Measurements from ENCODE around the gene ATRAID.
"Not testable (repeated sequence)": the region's sequence is repeated elsewhere in the genome, so short reads cannot be mapped to it uniquely, and the experiment has no call there.

ATRAID gene

GRCh38 chr2:27211943-27212625, at the start of gene ATRAID, which contains the start of gene SLC5A6:
TSS of gene ATRAID (plus strand) at chr2:27212041. CDS start at chr2:27212369, 328 bp downstream.
TSS of gene SLC5A6 (minus strand) at chr2:27212268. CDS start at chr2:27207650, 4,618 bp downstream.
- peak; percentile 78 to 82 for DNase-seq (ENCODE audit: extremely low read depth in 1 of 2, low read depth in 1 of 2)

GRCh38 chr2:27162151-27163121, 49.4 kb upstream of the ATRAID start:
- no peak for DNase-seq (ENCODE audit: extremely low read depth in 1 of 2, low read depth in 1 of 2)

DNA sequence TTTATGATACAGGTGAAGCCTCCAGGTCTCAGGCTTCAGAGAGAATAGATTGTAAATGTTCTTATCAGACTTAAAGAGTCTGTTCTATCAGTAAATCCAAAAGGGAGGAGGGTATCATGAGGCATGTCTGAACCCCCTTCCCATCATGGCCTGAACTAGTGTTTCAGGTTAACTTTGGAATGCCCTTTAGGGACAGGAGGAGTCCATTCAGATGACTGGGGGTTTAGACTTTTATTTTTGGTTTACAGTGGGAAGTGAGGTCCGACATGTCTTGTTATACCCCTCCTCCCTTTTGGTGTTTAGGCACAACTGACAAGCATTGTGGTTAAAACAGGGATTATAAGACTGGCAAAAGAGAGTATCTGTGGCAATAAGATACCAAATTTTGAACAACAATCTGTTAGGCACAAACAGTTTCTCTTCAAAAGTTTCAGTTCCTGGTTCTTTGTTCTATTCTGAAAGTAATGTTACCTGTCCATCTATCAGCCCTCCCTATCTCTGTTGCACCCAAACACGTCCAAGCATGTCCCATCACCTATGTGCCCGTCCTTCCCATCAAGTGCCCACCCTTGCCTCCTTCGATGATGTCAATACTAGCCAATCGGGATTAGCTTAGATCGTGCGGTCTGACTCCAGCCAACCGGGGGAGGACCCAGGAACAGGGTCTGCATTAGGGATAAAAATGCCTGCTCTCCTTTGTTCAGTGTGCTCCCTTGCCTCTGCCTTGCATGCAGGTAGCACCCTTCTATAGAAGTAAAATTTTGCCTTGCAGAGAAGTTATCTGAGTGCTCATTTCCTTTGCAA, 46.7 kb upstream of the ATRAID start:
- DNase-seq (ENCODE audit: extremely low read depth in 1 of 2, low read depth in 1 of 2) = no peak

- DNase-seq (ENCODE audit: extremely low read depth in 1 of 2, low read depth in 1 of 2) = no peak
Measured at GRCh38 chr2:27170581-27171337, 41.1 kb upstream of the ATRAID start.

GRCh38 chr2:27171351-27171848, 40.4 kb upstream of the ATRAID start:
- no peak for DNase-seq (ENCODE audit: extremely low read depth in 1 of 2, low read depth in 1 of 2)

- no peak for DNase-seq (ENCODE audit: extremely low read depth in 1 of 2, low read depth in 1 of 2)
Measured at GRCh38 chr2:27174638-27175037, 37.2 kb upstream of the ATRAID start.

GRCh38 chr2:27175330-27175729, 36.5 kb upstream of the ATRAID start:
- DNase-seq (ENCODE audit: extremely low read depth in 1 of 2, low read depth in 1 of 2) = no peak

DNA sequence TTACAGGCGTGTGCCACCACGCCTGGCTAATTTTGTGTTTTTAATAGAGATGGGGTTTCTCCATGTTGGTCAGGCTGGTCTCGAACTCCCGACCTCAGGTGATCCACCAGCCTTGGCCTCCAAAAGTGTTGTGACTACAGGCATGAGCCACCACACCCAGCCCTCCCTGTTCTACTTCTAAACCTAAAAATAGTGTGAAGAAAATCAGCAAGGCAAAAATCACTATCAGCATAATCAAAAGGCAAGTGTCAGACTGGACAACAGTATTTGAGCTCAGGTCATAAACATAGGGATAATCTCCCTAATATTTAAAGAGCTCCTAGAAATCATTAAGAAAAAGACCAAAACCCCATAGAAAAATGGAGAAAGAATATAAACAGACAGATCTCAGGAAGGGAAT, 36.1 kb upstream of the ATRAID start:
- not testable (repeated sequence) for DNase-seq (ENCODE audit: extremely low read depth in 1 of 2, low read depth in 1 of 2)

DNA sequence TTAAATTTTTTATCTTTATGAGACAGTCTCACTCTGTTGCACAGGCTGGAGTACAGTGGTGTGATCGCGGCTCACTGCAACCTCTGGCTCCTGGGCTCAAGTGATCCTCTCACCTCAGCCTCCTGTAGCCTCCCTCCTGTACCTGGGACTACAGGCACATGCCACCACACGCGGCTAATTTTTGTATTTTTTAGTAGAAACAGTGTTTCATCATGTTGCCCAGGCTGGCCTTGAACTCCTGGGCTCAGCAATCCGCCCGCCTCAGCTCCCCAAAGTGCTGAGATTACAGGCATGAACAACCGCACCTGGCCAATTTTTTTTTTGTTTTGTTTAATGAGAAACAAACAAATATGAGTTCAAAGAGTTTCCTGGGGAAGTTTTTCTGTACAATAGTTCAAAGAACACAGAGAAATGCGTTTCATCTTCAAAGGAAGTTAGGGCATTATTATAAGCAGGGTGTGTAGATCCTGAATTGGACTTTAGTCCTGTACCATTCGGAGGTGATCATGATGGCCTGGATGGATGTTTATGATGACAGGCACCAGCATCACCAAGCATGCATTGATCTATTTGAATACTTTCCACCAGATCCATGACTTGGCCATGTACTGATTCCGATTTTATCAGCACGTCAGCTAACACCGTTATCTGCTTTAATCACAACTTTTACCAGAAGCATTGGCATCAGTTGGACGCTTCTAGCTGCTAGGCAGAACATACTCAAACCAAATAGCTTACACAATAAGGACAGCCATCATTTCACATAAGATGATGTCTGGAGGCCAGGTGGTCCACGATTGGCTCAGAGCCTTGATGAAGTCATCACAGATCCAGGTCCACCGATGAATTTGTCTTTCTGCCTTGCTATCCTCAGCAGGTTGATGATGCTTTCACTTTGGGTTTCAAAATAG, 34.1 kb upstream of the ATRAID start:
- DNase-seq (ENCODE audit: extremely low read depth in 1 of 2, low read depth in 1 of 2) = no peak

- no peak for DNase-seq (ENCODE audit: extremely low read depth in 1 of 2, low read depth in 1 of 2)
Measured at GRCh38 chr2:27178469-27178868, 33.4 kb upstream of the ATRAID start.

- no peak for DNase-seq (ENCODE audit: extremely low read depth in 1 of 2, low read depth in 1 of 2)
Measured at GRCh38 chr2:27179344-27180000, 32.4 kb upstream of the ATRAID start.

GRCh38 chr2:27182346-27182745, 29.5 kb upstream of the ATRAID start:
- no peak for DNase-seq (ENCODE audit: extremely low read depth in 1 of 2, low read depth in 1 of 2)

- DNase-seq (ENCODE audit: extremely low read depth in 1 of 2, low read depth in 1 of 2) = no peak
Measured at GRCh38 chr2:27184115-27184514, 27.7 kb upstream of the ATRAID start.

DNA sequence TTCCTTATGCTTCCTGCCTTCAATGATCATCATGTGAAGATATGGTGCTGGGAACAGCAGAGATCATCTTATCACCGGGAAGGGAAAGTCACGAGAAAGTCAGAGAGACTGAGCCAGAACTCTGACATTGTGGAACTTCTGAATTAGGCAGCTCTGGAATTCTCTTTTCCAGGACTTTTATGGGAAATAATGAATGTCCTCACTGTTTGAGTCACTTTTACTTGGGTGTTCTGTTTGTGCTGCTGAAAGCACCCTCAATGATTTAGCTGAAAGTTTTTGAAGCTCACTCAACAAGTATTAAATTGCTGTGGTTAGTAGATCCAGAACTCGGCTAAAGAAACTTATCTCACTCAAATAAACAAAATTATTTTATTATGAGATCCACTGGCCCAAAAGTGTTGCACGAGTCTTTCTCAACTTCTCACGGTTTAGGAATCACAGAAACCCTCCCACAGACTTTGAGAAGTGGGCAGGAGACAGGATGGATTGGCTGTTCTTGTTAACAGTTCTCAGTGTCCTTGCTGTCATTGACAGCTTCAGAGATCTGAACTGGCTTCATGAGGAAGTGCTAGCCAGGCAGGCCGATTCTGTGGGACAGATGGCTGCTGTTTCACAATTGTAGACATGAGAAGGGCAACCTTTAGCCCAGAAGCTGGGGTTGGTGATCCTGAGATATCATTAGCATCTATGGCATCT, 26.4 kb upstream of the ATRAID start:
- DNase-seq (ENCODE audit: extremely low read depth in 1 of 2, low read depth in 1 of 2) = no peak

GRCh38 chr2:27186613-27187345, 25.1 kb upstream of the ATRAID start:
- DNase-seq (ENCODE audit: extremely low read depth in 1 of 2, low read depth in 1 of 2) = no peak

DNA sequence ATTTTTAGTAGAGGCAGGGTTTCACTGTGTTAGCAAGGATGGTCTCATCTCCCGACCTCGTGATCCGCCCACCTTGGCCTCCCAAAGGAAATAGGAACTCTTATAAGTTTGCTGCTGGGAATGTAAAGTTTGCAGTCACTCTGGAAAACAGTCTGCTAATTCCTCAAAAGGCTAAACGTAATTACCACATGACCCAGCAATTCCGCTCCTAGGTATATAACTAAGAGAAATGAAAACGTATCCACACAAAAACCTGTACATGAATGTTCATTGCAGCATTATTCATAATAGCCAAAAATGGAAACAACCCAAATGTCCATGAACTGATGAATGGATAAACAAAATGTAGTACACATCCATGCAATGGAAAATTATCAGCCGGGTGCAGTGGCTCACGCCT, 21.9 kb upstream of the ATRAID start:
- no peak for DNase-seq (ENCODE audit: extremely low read depth in 1 of 2, low read depth in 1 of 2)

Data from stimulated activated CD8-positive, alpha-beta memory T cell treated with anti-CD3 and anti-CD28 coated beads, Interleukin-7, amount 100 ng/mL, for 48 hours (primary cell).